ENCODE measurements around the gene FMN1.

Gene FMN1

DNA sequence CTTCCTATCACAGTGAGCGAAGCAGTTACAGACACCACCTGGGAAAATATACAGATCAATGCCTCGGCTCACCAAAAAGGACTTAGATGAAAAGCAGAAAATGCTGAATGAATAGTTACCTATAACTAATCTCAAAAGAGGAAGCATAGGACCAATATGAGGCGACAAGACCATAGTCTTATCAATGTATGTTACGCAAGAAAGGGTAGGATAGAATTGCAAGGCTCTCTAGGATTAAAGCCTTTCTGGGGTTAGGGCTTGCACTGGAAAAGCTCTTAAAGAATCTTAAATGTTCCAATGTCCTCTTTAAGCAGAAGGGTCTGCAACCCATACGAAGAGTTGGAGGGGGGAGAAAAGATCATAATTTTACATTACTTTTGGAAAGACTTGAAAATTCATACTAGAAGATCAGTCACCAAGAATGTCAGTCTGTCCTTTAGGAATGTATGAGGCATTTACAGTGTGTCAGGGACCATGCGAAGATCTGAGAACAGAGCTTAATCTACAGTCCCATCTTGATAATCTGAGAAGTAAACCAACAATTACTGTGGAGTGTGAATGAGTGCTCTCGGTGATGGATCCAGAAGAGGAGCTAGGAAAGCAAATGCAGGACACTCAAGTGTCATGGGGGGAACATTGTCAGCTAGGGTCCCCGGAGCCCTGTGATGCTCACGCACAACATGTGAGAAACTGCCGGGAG, 290.8 kb downstream of the FMN1 start:
- H3K27ac ChIP-seq = no peak overlapping the region
- no peak overlapping the region for H3K9ac ChIP-seq (ENCODE audit: insufficient read length)
- DNase-seq (ENCODE audit: low read depth, low spot score) = no peak
- H3K36me3 ChIP-seq (ENCODE audit: insufficient read depth, low read length) = no peaks in the 10 kb centered on the region
- no peak for TF ChIP-seq POLR2AphosphoS5 (IDR thresholded peaks at IDR 0.05; ENCODE audit: borderline replicate concordance, low read depth, low read length)
- no peak for TF ChIP-seq EZH2 (IDR thresholded peaks at IDR 0.05)
- no peak for TF ChIP-seq FOXP2 (optimal IDR thresholded peaks at IDR 0.05; ENCODE audit: control extremely low read depth, extremely low read length, insufficient read depth)
- no peaks in the 10 kb centered on the region for H3K9me3 ChIP-seq (ENCODE audit: low read depth, low read length)
- no peak overlapping the region for H3K4me3 ChIP-seq

DNA sequence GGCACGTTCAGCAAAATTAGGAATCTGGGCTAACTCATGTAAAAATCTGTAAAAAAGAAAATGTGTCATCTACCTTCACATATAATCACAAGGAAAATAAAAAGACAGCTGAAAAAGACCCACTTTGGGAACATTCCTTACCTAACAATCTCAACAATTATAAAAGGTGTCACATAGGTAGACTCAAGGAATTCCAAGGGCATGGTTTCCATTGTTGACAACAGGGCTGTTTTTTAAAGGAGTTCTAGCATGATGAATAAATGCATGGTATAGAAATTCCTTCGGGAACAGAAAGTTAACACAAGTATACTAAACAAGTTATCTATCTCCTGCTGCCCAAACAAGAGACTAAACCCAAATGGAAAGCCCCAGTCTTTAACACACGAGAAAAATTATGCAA, 292.5 kb downstream of the FMN1 start:
- Histone ChIP-seq H3K9ac (ENCODE audit: insufficient read length) (no peak overlapping the region), H3K27ac (no peak overlapping the region), H3K9me3 (ENCODE audit: low read depth, low read length) (no peaks in the 10 kb centered on the region), H3K4me3 (no peak overlapping the region), H3K36me3 (ENCODE audit: insufficient read depth, low read length) (no peaks in the 10 kb centered on the region)
- no peak for DNase-seq (ENCODE audit: low read depth, low spot score)
- TF ChIP-seq FOXP2 (optimal IDR thresholded peaks at IDR 0.05; ENCODE audit: control extremely low read depth, extremely low read length, insufficient read depth) = no peak
- no peak for TF ChIP-seq POLR2AphosphoS5 (IDR thresholded peaks at IDR 0.05; ENCODE audit: borderline replicate concordance, low read depth, low read length)
- no peak for TF ChIP-seq EZH2 (IDR thresholded peaks at IDR 0.05)

DNA sequence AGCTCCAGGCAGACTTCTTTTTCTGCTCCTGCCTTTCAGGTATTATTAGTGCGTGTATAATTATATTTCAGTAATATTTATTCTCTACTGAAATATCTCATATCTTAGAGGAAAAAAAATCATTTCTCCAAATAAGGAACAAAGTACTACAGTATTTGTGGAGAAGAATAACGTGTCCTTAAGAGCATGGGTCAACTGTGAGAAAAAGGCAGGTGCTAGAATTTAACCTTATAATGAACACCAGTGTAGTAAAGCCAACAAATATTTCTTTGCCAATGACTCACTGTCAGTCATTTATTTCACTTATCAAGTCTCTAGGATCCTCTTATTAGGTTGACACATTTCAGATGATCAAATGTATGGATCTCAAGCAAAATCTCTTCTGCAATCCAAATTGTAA, 293.3 kb downstream of the FMN1 start:
- TF ChIP-seq EZH2 (IDR thresholded peaks at IDR 0.05) (no peak), POLR2AphosphoS5 (IDR thresholded peaks at IDR 0.05; ENCODE audit: borderline replicate concordance, low read depth, low read length) (no peak), FOXP2 (optimal IDR thresholded peaks at IDR 0.05; ENCODE audit: control extremely low read depth, extremely low read length, insufficient read depth) (no peak)
- H3K9me3 ChIP-seq (ENCODE audit: low read depth, low read length) = no peaks in the 10 kb centered on the region
- DNase-seq (ENCODE audit: low read depth, low spot score) = no peak
- no peaks in the 10 kb centered on the region for H3K36me3 ChIP-seq (ENCODE audit: insufficient read depth, low read length)
- H3K4me3 ChIP-seq = no peak overlapping the region
- H3K27ac ChIP-seq = no peak overlapping the region
- no peak overlapping the region for H3K9ac ChIP-seq (ENCODE audit: insufficient read length)

DNA sequence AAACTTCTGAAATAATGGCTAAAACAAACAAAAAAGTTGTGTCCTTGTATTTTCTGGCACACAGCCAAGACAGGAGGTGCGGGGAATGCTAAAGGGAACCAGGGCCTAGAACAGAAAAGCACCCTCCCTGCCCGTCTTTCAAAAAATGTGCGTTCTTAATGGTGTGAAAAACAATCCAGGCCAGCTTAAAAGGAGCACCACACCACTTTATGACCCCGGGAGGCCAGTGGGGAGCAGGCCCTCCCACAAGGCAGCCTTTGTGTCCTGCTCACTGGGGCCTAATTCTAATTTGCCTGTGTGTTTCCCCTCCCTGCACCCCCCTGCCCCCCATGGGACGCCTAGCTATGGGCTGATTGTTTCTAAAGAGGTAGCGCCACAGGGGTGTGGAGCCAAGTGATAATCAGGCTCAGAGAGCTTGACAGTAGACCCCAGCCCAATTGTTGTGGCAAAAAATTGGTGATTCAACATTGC, 295.4 kb downstream of the FMN1 start:
- DNase-seq (ENCODE audit: low read depth, low spot score) = no peak
- no peak for TF ChIP-seq FOXP2 (optimal IDR thresholded peaks at IDR 0.05; ENCODE audit: control extremely low read depth, extremely low read length, insufficient read depth)
- TF ChIP-seq POLR2AphosphoS5 (IDR thresholded peaks at IDR 0.05; ENCODE audit: borderline replicate concordance, low read depth, low read length) = no peak
- no peak for TF ChIP-seq EZH2 (IDR thresholded peaks at IDR 0.05)
- Histone ChIP-seq H3K36me3 (ENCODE audit: insufficient read depth, low read length) (no peaks in the 10 kb centered on the region), H3K9ac (ENCODE audit: insufficient read length) (no peak overlapping the region), H3K9me3 (ENCODE audit: low read depth, low read length) (no peaks in the 10 kb centered on the region), H3K4me3 (no peak overlapping the region), H3K27ac (no peak overlapping the region)

DNA sequence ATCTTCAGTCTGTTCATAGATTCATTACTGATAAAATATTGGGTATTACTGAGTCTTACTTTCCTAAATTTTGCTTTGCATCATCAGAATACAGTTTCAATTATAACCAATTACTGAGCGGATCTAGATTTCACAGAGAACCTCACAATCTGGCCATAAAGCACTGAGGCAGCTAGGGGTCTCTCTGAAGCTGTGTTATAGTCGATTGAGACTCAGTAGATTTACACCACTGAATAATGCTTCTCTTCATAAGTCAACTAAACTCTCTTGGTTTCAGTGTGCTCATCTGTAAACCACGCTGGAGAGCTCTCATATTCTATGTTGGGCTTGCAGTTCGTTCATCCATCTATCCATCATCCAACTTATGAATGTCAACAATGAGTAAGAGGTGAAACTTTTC, 296.1 kb downstream of the FMN1 start:
- H3K36me3 ChIP-seq (ENCODE audit: insufficient read depth, low read length) = no peaks in the 10 kb centered on the region
- H3K9ac ChIP-seq (ENCODE audit: insufficient read length) = no peak overlapping the region
- TF ChIP-seq EZH2 (IDR thresholded peaks at IDR 0.05) = no peak
- H3K9me3 ChIP-seq (ENCODE audit: low read depth, low read length) = no peaks in the 10 kb centered on the region
- no peak overlapping the region for H3K27ac ChIP-seq
- H3K4me3 ChIP-seq = no peak overlapping the region
- DNase-seq (ENCODE audit: low read depth, low spot score) = no peak

DNA sequence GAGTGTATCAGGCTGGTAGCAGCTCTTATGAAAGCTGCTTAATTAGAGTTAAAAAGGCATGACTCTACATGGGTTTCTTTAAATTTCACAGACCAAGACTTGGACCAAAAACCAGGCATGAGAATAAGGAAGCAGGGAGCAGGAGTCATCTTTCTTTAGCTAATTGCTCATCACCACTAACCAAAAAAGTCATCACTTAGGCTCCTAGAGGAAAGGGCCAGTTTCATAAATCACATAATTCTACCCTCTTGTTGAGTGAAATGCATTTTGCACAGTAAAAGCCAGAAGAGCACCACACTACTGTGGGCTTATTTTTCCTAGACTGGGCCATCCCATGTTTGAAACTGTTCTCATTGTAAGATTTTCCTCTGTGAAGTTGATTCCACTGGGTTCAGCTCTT, 301.1 kb downstream of the FMN1 start:
- no peaks in the 10 kb centered on the region for H3K9me3 ChIP-seq (ENCODE audit: low read depth, low read length)
- H3K27ac ChIP-seq = no peak overlapping the region
- DNase-seq (ENCODE audit: low read depth, low spot score) = no peak
- H3K4me3 ChIP-seq = no peak overlapping the region
- TF ChIP-seq FOXP2 (optimal IDR thresholded peaks at IDR 0.05; ENCODE audit: control extremely low read depth, extremely low read length, insufficient read depth) = no peak
- no peak for TF ChIP-seq POLR2AphosphoS5 (IDR thresholded peaks at IDR 0.05; ENCODE audit: borderline replicate concordance, low read depth, low read length)
- no peak for TF ChIP-seq EZH2 (IDR thresholded peaks at IDR 0.05)
- no peak overlapping the region for H3K9ac ChIP-seq (ENCODE audit: insufficient read length)
- H3K36me3 ChIP-seq (ENCODE audit: insufficient read depth, low read length) = no peaks in the 10 kb centered on the region

DNA sequence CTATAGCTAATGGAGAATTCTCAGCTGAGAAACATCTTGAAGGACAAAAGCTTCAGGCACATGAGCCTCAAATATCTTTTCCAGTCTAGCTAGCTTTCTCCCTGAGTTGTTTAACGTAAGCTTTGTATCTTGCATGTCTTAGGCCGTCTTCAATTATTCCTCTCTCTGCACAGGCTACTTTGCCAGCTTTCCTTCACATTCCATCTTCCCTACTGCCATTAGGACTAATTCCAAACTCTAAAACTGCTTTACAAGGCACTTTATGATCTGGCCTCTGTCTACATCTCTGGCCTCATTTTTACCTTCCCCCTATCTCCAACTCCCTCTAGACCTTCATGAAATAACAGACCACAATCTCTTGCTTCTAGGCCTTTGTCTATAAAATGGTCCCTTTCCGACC, 305.3 kb downstream of the FMN1 start:
- DNase-seq (ENCODE audit: low read depth, low spot score) = no peak
- H3K36me3 ChIP-seq (ENCODE audit: insufficient read depth, low read length) = no peaks in the 10 kb centered on the region
- H3K4me3 ChIP-seq = no peak overlapping the region
- no peaks in the 10 kb centered on the region for H3K9me3 ChIP-seq (ENCODE audit: low read depth, low read length)
- H3K9ac ChIP-seq (ENCODE audit: insufficient read length) = no peak overlapping the region
- TF ChIP-seq FOXP2 (optimal IDR thresholded peaks at IDR 0.05; ENCODE audit: control extremely low read depth, extremely low read length, insufficient read depth) (no peak), EZH2 (IDR thresholded peaks at IDR 0.05) (no peak), POLR2AphosphoS5 (IDR thresholded peaks at IDR 0.05; ENCODE audit: borderline replicate concordance, low read depth, low read length) (no peak)
- H3K27ac ChIP-seq = no peak overlapping the region

DNA sequence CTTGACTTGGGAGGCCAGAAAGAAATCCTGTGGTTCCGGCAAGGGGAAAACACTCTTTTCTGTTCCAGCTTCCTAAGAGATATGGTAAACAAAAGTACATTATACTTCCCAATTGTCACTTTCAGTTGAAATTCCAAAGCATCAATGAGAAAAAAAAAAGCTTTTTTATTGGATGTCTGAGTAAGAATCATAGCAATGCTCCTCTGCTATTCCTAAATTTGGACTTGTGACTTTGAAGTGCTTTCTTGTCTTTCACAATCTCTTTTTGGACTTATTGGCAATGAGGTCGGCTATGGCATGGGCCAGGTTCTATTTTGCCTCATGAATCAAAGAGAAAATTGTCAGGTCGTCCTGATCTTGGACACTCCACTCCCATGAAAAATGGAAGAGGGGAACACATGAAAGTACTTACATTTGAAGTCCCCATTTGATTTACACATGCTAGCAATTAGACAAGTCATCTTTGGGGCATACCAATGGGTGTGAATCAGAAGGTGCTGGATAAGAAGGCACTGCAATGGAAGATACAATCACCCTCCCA, 306.2 kb downstream of the FMN1 start:
- H3K27ac ChIP-seq = no peak overlapping the region
- no peaks in the 10 kb centered on the region for H3K9me3 ChIP-seq (ENCODE audit: low read depth, low read length)
- H3K9ac ChIP-seq (ENCODE audit: insufficient read length) = no peak overlapping the region
- H3K36me3 ChIP-seq (ENCODE audit: insufficient read depth, low read length) = no peaks in the 10 kb centered on the region
- no peak overlapping the region for H3K4me3 ChIP-seq
- no peak for TF ChIP-seq EZH2 (IDR thresholded peaks at IDR 0.05)
- TF ChIP-seq FOXP2 (optimal IDR thresholded peaks at IDR 0.05; ENCODE audit: control extremely low read depth, extremely low read length, insufficient read depth) = no peak
- no peak for TF ChIP-seq POLR2AphosphoS5 (IDR thresholded peaks at IDR 0.05; ENCODE audit: borderline replicate concordance, low read depth, low read length)
- no peak for DNase-seq (ENCODE audit: low read depth, low spot score)

DNA sequence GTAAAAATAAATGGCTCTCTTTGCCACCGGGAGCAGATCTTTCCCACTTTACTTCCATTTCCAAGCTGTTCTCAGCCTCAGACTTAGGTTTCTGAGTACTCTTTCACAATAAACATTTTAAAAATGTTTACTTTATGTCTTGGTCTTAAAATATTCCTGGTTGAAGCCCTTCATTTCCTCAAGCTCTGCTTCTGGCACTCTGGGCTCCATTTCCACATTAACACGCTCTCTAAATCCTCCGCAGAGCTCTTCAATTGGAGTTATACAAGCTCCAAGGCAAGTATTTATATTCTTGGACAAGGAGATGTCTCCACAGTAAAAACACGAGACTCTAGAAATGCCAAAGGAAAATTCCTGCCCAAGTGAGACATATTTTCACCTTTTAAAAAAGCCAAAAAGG, 307.4 kb downstream of the FMN1 start:
- Histone ChIP-seq H3K9ac (ENCODE audit: insufficient read length) (no peak overlapping the region), H3K4me3 (no peak overlapping the region), H3K9me3 (ENCODE audit: low read depth, low read length) (no peaks in the 10 kb centered on the region), H3K36me3 (ENCODE audit: insufficient read depth, low read length) (no peaks in the 10 kb centered on the region), H3K27ac (no peak overlapping the region)
- TF ChIP-seq EZH2 (IDR thresholded peaks at IDR 0.05) (no peak), FOXP2 (optimal IDR thresholded peaks at IDR 0.05; ENCODE audit: control extremely low read depth, extremely low read length, insufficient read depth) (no peak), POLR2AphosphoS5 (IDR thresholded peaks at IDR 0.05; ENCODE audit: borderline replicate concordance, low read depth, low read length) (no peak)
- no peak for DNase-seq (ENCODE audit: low read depth, low spot score)

Measured in SK-N-MC (cell line).